Stomach (tissue), 4 donors: ENCODE measurements around the gene TPI1.

Experiments
- CTCF ChIP-seq, 7 experiments: fragments of 450-650 bp in 4 of 7; fragments of 200-600 bp in 3 of 7; sonication (generic) in 3 of 7; IDR thresholded peaks; one replicate each; pipeline ENCODE4 v1.5.1; 2016 to 2019; ENCODE audit warnings: antibody characterized with exemption in 7 of 7, control low read depth in 2 of 7, mild to moderate bottlenecking in 1 of 7
- POLR2AphosphoS5 ChIP-seq, 3 donors: sonication (generic); formaldehyde crosslinking; IDR thresholded peaks; one replicate each; pipeline ENCODE4 v1.6.1; 2016; ENCODE audit warnings: antibody characterized with exemption in 3 of 3

DNA sequence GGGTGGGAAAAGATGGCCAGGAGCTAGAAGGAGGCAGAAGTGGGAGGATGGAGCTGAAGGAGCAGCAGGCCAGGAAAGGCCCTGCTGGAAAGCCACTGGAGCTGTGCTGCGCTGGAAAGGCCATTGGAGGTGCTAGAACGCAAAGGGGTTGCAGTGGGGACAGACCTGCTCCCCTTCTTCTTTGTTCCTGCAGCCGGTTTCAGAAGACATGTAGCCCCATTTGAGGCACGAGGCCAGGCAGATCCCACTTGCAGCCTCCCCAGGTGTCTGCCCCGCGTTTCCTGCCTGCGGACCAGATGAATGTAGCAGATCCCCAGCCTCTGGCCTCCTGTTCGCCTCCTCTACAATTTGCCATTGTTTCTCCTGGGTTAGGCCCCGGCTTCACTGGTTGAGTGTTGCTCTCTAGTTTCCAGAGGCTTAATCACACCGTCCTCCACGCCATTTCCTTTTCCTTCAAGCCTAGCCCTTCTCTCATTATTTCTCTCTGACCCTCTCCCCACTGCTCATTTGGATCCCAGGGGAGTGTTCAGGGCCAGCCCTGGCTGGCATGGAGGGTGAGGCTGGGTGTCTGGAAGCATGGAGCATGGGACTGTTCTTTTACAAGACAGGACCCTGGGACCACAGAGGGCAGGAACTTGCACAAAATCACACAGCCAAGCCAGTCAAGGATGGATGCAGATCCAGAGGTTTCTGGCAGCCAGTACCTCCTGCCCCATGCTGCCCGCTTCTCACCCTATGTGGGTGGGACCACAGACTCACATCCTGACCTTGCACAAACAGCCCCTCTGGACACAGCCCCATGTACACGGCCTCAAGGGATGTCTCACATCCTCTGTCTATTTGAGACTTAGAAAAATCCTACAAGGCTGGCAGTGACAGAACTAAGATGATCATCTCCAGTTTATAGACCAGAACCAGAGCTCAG, 48.0 kb upstream of the TPI1 start:
- TF ChIP-seq CTCF (IDR thresholded peaks at IDR 0.05): no peak
- TF ChIP-seq POLR2AphosphoS5 (IDR thresholded peaks at IDR 0.05): no peak
